DOHH2 (cell line): ENCODE data around the gene ARMC9.

Source experiments
- EZH2phosphoT487 ChIP-seq: fragments of 200-600 bp; sonication (generic); IDR thresholded peaks from 2 replicates; pipeline ENCODE4 v1.6.1; 2017; ENCODE audit warnings: borderline replicate concordance, mild to moderate bottlenecking, antibody characterized with exemption, low read length, moderate library complexity, mixed read lengths
- TF ChIP-seq, protein P1 (sequence below): fragments of 200-600 bp; sonication (generic); IDR thresholded peaks from one replicate; pipeline ENCODE4 v1.5.1; 2014; ENCODE audit warnings: antibody characterized with exemption, mild to moderate bottlenecking, low read depth, low read length; ENCODE audit not compliant: poor library complexity, severe bottlenecking

DNA sequence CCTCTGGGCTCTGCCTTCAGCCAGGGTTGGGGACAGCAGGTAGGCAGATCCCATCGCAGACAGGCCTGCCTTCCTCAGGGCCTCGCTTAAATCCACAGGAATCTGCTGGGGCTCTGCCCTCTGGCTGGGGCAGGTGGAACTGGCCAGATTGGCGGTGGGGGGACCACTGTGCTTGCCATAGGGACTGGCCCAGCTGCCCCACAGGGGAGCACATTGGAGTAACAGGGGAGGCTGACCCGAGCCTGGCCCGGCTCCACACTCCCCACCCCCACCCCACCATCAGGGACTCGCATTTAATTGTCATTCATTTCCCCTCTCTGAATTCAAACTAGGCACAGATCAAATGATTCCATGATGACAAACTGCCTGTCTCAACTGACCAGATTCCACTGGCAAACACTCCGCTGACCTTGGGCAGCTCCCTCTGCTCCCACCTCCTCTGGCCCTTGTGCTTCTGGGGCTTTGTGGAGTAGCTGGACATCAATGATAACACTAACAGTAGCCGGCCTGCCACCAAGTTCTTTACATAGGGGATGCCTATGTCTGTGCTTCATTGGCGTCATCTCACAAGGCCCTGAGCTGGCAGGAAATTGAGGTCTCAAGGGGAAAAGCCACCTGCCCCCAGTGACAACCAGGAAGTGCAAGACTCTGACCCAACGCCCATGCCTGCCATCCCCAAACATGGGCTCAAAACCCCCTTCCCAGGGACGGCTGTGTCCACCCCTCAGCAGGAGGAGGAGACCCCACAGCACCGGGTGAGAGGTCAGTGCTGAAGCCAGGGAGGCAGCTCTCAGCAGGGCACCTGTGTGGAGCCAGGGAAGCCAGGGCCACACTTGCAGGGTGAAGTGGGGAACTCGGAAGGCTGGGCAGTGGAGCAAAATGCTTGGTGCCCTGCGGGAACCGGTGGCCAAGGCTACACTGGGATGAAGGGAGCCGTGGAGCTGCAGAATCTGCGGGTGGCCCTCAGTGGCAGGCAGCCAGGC, 195.0 kb downstream of the ARMC9 start:
- TF ChIP-seq, protein P1, sequence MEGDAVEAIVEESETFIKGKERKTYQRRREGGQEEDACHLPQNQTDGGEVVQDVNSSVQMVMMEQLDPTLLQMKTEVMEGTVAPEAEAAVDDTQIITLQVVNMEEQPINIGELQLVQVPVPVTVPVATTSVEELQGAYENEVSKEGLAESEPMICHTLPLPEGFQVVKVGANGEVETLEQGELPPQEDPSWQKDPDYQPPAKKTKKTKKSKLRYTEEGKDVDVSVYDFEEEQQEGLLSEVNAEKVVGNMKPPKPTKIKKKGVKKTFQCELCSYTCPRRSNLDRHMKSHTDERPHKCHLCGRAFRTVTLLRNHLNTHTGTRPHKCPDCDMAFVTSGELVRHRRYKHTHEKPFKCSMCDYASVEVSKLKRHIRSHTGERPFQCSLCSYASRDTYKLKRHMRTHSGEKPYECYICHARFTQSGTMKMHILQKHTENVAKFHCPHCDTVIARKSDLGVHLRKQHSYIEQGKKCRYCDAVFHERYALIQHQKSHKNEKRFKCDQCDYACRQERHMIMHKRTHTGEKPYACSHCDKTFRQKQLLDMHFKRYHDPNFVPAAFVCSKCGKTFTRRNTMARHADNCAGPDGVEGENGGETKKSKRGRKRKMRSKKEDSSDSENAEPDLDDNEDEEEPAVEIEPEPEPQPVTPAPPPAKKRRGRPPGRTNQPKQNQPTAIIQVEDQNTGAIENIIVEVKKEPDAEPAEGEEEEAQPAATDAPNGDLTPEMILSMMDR, result peak; percentile 55
- no peak for TF ChIP-seq EZH2phosphoT487
